ENCODE measurements around the gene TSPAN6.

Gene TSPAN6

GRCh38 chrX:100648458-100649417 is 12.1 kb upstream of the TSPAN6 start:
- in situ Hi-C loops (cut with MboI; ENCODE audit: low sequenced_read_pairs) = no loop called here

- in situ Hi-C loops (cut with MboI; ENCODE audit: low sequenced_read_pairs) = no loop called here
Measured at GRCh38 chrX:100647739-100648138, 11.1 kb upstream of the TSPAN6 start.

- in situ Hi-C loops (cut with MboI; ENCODE audit: low sequenced_read_pairs) = no loop called here
Measured at GRCh38 chrX:100647095-100647494, 10.5 kb upstream of the TSPAN6 start.

- in situ Hi-C loops (cut with MboI; ENCODE audit: low sequenced_read_pairs) = no loop called here
Measured at GRCh38 chrX:100645106-100645505, 8.5 kb upstream of the TSPAN6 start.

- in situ Hi-C loops (cut with MboI; ENCODE audit: low sequenced_read_pairs) = no loop called here
Measured at GRCh38 chrX:100643956-100644860, 7.6 kb upstream of the TSPAN6 start, which contains the start of gene SRPX2. Gene SRPX2, plus strand, starts transcription at chrX:100644199. Its CDS starts 2,124 bp downstream, at chrX:100646323.

- in situ Hi-C loops (cut with MboI; ENCODE audit: low sequenced_read_pairs) = no loop called here
Measured at GRCh38 chrX:100643212-100643611, 6.6 kb upstream of the TSPAN6 start.

GRCh38 chrX:100642290-100642689 is 5.7 kb upstream of the TSPAN6 start:
- in situ Hi-C loops (cut with MboI; ENCODE audit: low sequenced_read_pairs) = no loop called here

GRCh38 chrX:100635989-100636320 is 651 bp downstream of the TSPAN6 start:
- in situ Hi-C loops (cut with MboI; ENCODE audit: low sequenced_read_pairs) = no loop called here

- in situ Hi-C loops (cut with MboI; ENCODE audit: low sequenced_read_pairs) = no loop called here
Measured at GRCh38 chrX:100635040-100635439, 1.6 kb downstream of the TSPAN6 start.

GRCh38 chrX:100625985-100626491 is 10.6 kb downstream of the TSPAN6 start:
- in situ Hi-C loops (cut with MboI; ENCODE audit: low sequenced_read_pairs) = no loop called here

GRCh38 chrX:100623001-100623400 is 13.6 kb downstream of the TSPAN6 start:
- in situ Hi-C loops (cut with MboI; ENCODE audit: low sequenced_read_pairs) = no loop called here

GRCh38 chrX:100615005-100615404 is 21.6 kb downstream of the TSPAN6 start:
- in situ Hi-C loops (cut with MboI; ENCODE audit: low sequenced_read_pairs) = no loop called here

- in situ Hi-C loops (cut with MboI; ENCODE audit: low sequenced_read_pairs) = no loop called here
Measured at GRCh38 chrX:100611951-100612350, 24.7 kb downstream of the TSPAN6 start.

- in situ Hi-C loops (cut with MboI; ENCODE audit: low sequenced_read_pairs) = no loop called here
Measured at GRCh38 chrX:100609591-100609990, 27.0 kb downstream of the TSPAN6 start.

GRCh38 chrX:100606753-100607152 is 29.9 kb downstream of the TSPAN6 start:
- in situ Hi-C loops (cut with MboI; ENCODE audit: low sequenced_read_pairs) = no loop called here

GRCh38 chrX:100600758-100601157 is 35.8 kb downstream of the TSPAN6 start:
- in situ Hi-C loops (cut with MboI; ENCODE audit: low sequenced_read_pairs) = no loop called here

- in situ Hi-C loops (cut with MboI; ENCODE audit: low sequenced_read_pairs) = no loop called here
Measured at GRCh38 chrX:100600340-100600739, 36.3 kb downstream of the TSPAN6 start.

- in situ Hi-C loops (cut with MboI; ENCODE audit: low sequenced_read_pairs) = no loop called here
Measured at GRCh38 chrX:100599456-100599855, 37.1 kb downstream of the TSPAN6 start.

GRCh38 chrX:100596601-100597000 is 40.0 kb downstream of the TSPAN6 start:
- in situ Hi-C loops (cut with MboI; ENCODE audit: low sequenced_read_pairs) = no loop called here

- in situ Hi-C loops (cut with MboI; ENCODE audit: low sequenced_read_pairs) = no loop called here
Measured at GRCh38 chrX:100593581-100593980, 43.0 kb downstream of the TSPAN6 start.

- in situ Hi-C loops (cut with MboI; ENCODE audit: low sequenced_read_pairs) = no loop called here
Measured at GRCh38 chrX:100593126-100593525, 43.5 kb downstream of the TSPAN6 start.
